ENCODE data around the gene SLC26A11.
"Not testable (repeated sequence)": the region's sequence is repeated elsewhere in the genome, so short reads cannot be mapped to it uniquely, and the experiment has no call there.

Gene SLC26A11

GRCh38 chr17:80263253-80264204, 43.3 kb downstream of the SLC26A11 start:
- DNase-seq: no peak

- DNase-seq: no peak
Measured at GRCh38 chr17:80264205-80265075, 44.2 kb downstream of the SLC26A11 start.

- no peak for DNase-seq
Measured at GRCh38 chr17:80265205-80266068, 45.2 kb downstream of the SLC26A11 start.

DNA sequence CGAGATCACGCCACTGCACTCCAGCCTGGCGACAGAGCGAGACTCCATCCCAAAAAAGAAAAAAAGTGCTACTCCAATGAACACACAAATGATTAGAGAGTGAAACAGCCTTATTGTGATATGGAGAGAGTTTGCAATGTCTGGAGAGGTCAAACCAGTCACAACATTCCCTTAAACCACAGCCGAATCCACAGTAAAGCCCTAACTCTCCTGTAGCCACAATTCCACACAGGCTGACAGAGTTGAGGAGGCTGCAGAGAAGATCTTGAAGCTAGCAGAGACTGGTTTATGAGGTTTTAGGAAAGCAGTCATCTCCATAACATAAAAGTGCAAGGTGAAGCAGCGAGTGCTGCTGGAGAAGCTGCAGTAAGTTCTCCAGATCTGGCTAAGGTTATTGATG, 47.2 kb downstream of the SLC26A11 start:
- DNase-seq: no peak

DNA sequence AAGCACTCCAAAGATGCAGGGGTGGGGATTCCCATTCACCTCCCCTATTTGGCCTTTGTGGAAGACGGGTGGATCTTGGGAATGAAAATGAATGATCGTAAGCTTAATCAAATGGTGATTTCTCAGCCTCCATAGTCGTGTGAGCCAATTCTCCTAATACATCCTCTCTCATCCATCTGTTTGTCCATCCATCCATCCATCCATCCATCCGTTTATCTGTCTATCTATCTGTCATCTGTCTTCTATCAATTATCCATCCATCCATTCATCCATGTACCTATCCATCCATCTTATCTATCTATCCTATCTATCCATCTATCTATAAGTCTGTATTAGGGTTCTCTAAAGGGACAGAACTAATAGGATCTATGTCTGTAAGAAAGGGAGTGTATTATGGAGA, 48.2 kb downstream of the SLC26A11 start:
- DNase-seq: no peak

DNA sequence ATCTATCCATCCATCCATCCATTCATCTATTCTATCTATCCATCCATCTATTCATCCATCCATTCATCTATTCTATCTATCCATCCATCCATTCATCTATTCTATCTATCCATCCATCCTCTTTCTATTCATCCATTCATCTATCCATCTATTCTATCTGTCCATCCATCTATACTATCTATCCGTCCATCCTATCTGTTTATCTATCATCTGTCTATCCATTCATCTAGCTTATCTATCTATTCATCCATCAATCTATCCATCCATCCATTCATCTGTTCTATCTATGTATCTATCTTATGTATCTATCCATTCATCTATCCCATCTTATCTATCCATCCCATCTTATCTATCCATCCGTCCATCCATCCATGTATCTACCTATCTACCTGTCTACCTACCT, 49.2 kb downstream of the SLC26A11 start:
- no peak for DNase-seq

- DNase-seq: no peak
Measured at GRCh38 chr17:80270104-80270503, 49.9 kb downstream of the SLC26A11 start.

- DNase-seq: no peak
Measured at GRCh38 chr17:80270836-80271235, 50.6 kb downstream of the SLC26A11 start.

DNA sequence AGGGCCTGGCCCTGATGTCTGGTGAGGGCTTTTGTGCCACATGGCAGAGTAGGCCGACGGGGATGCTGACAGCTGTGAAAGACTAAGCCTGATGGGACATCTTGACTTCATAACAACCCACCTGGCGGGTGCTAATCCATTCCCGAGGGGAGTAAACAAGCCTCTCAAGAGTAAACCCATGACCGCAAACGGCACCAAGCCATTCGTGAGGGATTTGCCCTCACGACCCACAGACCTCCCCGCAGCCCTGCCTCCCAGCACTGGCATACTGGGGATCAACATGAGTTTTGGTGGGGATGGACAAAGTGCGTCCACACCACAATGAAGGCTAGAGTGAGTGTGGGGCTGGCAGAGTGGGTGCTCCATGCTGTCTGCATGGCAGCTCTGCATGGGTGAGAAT, 52.1 kb downstream of the SLC26A11 start:
- no peak for DNase-seq

GRCh38 chr17:80274331-80274730, 54.1 kb downstream of the SLC26A11 start:
- no peak for DNase-seq

GRCh38 chr17:80274871-80275449, 54.7 kb downstream of the SLC26A11 start:
- DNase-seq: no peak

DNA sequence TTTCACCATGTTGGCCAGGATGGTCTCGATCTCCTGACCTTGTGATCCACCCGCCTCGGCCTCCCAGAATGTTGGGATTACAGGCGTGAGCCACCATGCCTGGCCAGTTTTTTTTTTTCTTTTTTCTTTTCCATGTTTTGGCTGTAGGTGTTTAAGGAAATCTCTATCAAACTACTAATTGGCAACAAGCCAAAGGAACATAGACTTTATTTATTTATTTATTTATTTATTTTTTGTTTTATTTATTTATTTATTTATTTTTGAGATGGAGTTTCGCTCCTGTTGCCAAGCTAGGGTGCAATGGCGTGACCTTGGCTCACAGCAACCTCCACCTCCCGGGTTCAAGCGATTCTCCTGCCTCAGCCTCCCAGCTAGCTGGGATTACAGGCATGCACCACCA, 55.6 kb downstream of the SLC26A11 start:
- not testable (repeated sequence) for DNase-seq

DNA sequence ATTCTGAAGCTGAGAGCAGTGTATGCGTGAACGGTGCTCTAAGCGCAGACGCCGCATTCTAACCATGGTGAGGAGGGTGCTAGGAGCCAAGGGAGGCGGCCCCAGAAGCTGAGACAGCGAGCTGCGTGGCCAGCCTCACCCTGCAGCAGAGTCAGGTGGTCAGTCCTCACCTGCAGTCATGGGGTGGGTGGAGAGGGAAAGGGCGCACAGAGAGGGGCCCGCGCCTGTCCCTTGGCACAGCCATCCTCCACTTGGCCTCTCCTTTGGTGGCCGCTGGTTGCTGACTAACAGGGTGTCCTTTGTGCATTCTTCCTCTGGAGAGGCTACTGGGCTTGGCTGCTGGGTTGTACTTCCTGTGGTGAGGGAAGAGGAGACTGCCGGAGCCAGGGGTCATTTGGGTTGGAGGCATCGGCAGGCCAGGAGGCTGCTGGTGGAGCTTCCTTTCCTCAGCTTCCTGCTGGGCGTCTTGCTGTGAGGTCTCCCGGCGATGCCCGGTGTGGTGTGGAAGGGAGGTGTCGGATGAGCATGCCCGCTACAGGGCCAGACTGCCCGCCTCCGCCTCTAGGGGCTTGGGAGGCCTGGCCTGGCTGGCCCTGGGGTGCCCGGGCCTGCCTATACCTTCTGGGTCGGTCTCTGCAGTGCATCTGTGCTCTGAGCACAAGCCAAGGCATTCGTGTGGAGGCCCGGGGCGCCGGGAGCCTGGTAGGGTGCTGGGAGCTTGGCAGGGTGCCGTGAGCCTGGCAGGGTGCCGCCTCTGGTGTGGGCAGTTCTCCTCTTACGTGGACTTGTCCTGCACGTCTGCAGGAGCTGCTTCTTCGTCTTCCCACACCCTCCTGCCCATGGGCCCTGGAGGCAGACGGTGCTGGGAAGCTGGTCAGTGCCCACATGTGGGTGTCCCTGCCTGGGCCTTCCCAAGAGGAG, 57.8 kb downstream of the SLC26A11 start:
- no peak for DNase-seq

- no peak for DNase-seq
Measured at GRCh38 chr17:80279895-80280294, 59.7 kb downstream of the SLC26A11 start.

GRCh38 chr17:80281516-80281915, 61.3 kb downstream of the SLC26A11 start:
- DNase-seq: no peak

DNA sequence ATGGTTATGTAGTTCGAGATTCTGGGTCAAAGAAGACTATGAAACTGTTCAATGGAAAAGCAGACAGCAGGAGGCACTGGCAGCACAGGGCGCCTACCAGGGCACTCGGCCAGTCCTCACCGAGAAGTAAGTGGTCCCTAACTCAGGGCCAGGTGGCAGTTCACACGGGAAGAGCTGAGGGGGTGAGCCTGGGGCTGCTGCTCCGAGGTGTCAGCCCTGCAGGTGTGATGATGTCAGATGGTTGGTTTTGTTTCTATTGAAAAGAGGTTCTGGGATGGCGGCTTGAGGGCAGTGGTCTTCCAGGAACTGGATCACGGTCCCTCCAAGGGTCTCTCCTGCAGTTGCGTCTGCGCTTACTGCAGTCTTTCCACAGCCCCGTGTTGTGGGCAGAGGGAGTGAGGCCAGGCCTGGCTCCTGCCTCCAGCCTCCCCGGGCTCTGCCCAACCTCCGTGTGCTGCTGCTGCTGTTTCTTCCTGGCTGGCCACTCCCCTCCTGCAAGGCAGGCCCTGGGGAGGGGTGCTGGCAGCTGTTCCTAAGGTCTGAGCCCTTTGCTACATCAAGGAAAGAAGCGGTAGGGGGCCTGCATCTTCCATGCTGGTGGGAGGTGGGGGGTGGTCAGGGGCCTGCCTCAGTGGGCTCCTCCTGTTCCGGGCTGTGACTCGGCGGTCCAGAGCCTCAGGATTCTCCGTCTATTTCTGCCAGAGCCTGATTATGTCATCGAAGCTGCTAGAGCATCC, 63.1 kb downstream of the SLC26A11 start:
- no peak for DNase-seq

- no peak for DNase-seq
Measured at GRCh38 chr17:80284631-80285030, 64.4 kb downstream of the SLC26A11 start.

DNA sequence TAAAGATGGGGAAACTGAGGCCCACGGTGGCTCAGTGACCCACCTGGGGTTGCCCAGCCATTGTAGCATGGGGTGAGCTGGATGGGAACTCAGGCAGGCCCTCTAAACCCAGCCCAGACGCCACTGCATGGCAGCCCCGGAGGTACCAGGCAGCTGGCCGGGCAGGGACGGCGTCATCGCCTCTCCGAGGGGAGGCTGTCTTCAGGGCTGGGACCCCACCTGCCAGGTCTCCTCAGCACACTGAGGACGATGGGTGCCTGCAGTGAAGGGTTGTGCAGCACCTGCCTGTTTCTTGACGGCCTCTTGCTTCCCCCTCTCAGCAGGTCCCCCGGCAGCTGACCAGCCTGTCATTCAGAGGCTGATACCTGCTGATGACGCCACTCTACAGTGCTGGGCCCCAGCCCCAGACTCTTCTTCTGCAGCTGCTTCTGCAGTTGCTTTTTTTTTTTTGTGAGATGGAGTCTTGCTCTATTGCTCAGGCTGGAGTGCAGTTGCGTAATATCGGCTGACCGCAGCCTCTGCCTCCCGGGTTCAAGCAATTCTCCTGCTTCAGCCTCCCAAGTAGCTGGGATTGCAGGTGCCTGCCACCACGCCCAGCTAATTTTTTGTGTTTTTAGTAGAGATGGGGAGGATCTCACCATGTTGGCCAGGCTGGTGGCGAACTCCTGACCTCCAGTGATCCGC, 65.2 kb downstream of the SLC26A11 start:
- no peak for DNase-seq

DNA sequence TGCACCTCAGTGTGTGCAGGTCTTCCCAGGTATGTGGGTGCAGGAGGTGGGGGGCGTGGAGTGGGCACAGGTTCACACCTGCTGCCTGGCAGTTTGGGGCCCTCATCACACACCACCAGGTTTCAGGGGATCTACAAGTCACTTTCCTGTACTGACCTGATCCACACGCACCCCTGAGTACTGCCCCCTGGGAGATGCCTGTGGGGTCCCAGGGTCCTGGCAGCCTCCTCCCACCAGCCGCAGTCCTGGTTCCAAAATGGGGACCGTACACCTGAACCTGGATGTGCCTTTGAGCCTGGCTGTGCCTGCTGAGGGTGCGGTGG, 66.4 kb downstream of the SLC26A11 start:
- no peak for DNase-seq

GRCh38 chr17:80287038-80287437, 66.8 kb downstream of the SLC26A11 start:
- DNase-seq: no peak

Data from NCI-H2029 treated with DMSO at 0.1 percent for 48 hours (cell line).